Glutamatergic neuron (in vitro differentiated cells): Measurements from ENCODE around the gene TTC27. TPM values are rescaled to one million over a fixed set of nuclear protein-coding genes. Genes with fewer than 3 reads are reported as not detected.

Experiments
- DNase-seq: peaks from one replicate; pipeline ENCODE4 v3.0.0; 2022
- H3K27ac Mint-ChIP-seq: one replicate; pipeline ENCODE4 v1.8.0; 2020; ENCODE audit warnings: mild to moderate bottlenecking, mixed read lengths, inconsistent platforms; ENCODE audit not compliant: unreplicated experiment
- H3K27me3 Mint-ChIP-seq: one replicate; pipeline ENCODE4 v1.8.0; 2020; ENCODE audit warnings: mild to moderate bottlenecking, moderate library complexity, mixed read lengths, inconsistent platforms; ENCODE audit not compliant: unreplicated experiment
- H3K36me3 Mint-ChIP-seq: one replicate; pipeline ENCODE4 v1.8.0; 2020; ENCODE audit warnings: mild to moderate bottlenecking, mixed read lengths, inconsistent platforms; ENCODE audit not compliant: unreplicated experiment
- H3K4me1 Mint-ChIP-seq: one replicate; pipeline ENCODE4 v1.8.0; 2020; ENCODE audit warnings: mild to moderate bottlenecking, low read depth, mixed read lengths, inconsistent platforms; ENCODE audit not compliant: unreplicated experiment
- H3K4me3 Mint-ChIP-seq: one replicate; pipeline ENCODE4 v1.8.0; 2020; ENCODE audit warnings: mild to moderate bottlenecking, mixed read lengths, inconsistent platforms; ENCODE audit not compliant: unreplicated experiment
- H3K9me3 Mint-ChIP-seq: one replicate; pipeline ENCODE4 v1.8.0; 2020; ENCODE audit warnings: mild to moderate bottlenecking, moderate library complexity, mixed read lengths, inconsistent platforms; ENCODE audit not compliant: unreplicated experiment
- total RNA-seq: library from RNA; stranded (reverse); fragmentation: NEBNext Ultra II Directional; extraction: Animal tissue kit (Norgen Biotek cat#: 25700); gene quantifications from one replicate; pipeline ENCODE4 v1.2.1, GENCODE V29; 2021; ENCODE audit not compliant: unreplicated experiment
- TF ChIP-seq, protein P1 (sequence below): fragments of 200-600 bp; sonication (generic); IDR thresholded peaks from one replicate; pipeline ENCODE4 v1.5.0; 2021; ENCODE audit not compliant: partially characterized antibody, unreplicated experiment

TTC27 gene
- total RNA-seq, 1 donor from 2014 or later, result 8.3 TPM

DNA sequence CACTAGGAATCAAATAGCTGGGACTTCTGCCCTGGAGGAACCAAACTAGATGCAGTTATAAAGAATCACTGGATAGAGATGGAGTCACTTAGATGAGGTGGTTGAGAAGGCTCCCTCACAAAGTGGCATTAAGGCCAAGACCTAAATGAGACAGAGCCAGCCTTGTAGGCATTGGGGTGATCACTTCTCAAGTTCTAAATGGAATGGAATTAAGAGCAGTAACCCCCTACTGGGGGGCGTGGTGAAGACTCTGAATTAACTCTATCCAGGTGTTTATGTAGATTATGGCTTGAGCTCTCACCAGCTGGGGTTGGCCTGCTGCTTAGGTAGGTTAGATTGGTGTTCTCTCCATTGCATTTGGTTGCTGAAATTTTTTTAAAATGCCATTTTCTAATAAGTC lies 71.3 kb downstream of the TTC27 start:
- H3K4me3 Mint-ChIP-seq, result no peak overlapping the region
- H3K27ac Mint-ChIP-seq, result no peak overlapping the region
- H3K27me3 Mint-ChIP-seq, result no peaks in the 10 kb centered on the region
- no peaks in the 10 kb centered on the region for H3K9me3 Mint-ChIP-seq
- TF ChIP-seq, protein P1, sequence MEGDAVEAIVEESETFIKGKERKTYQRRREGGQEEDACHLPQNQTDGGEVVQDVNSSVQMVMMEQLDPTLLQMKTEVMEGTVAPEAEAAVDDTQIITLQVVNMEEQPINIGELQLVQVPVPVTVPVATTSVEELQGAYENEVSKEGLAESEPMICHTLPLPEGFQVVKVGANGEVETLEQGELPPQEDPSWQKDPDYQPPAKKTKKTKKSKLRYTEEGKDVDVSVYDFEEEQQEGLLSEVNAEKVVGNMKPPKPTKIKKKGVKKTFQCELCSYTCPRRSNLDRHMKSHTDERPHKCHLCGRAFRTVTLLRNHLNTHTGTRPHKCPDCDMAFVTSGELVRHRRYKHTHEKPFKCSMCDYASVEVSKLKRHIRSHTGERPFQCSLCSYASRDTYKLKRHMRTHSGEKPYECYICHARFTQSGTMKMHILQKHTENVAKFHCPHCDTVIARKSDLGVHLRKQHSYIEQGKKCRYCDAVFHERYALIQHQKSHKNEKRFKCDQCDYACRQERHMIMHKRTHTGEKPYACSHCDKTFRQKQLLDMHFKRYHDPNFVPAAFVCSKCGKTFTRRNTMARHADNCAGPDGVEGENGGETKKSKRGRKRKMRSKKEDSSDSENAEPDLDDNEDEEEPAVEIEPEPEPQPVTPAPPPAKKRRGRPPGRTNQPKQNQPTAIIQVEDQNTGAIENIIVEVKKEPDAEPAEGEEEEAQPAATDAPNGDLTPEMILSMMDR, result no peak
- H3K4me1 Mint-ChIP-seq, result no peaks in the 10 kb centered on the region
- H3K36me3 Mint-ChIP-seq, result no peaks in the 10 kb centered on the region
- no peak for DNase-seq

DNA sequence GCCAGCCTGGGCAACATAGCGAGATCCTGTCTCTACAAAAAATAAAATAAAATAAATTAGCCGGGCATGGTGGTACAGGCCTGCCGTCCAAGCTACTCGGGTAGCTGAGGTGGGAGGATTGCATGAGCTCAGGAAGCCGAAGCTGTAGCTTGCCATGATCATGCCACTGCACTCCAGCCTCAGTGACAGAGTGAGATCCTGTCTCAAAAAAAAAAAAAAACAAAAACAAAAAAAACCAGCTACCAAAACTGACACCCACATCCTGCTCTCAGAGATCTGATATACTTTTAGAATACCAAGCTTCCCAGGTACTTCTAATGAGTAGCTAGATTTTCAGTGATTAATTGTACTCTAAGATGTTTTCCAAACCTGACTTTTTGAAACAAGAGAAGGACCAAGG lies 74.0 kb downstream of the TTC27 start:
- H3K4me3 Mint-ChIP-seq, result no peak overlapping the region
- TF ChIP-seq, protein P1, result no peak
- no peaks in the 10 kb centered on the region for H3K36me3 Mint-ChIP-seq
- DNase-seq, result no peak
- no peaks in the 10 kb centered on the region for H3K4me1 Mint-ChIP-seq
- H3K27ac Mint-ChIP-seq, result no peak overlapping the region
- no peaks in the 10 kb centered on the region for H3K27me3 Mint-ChIP-seq
- no peaks in the 10 kb centered on the region for H3K9me3 Mint-ChIP-seq

DNA sequence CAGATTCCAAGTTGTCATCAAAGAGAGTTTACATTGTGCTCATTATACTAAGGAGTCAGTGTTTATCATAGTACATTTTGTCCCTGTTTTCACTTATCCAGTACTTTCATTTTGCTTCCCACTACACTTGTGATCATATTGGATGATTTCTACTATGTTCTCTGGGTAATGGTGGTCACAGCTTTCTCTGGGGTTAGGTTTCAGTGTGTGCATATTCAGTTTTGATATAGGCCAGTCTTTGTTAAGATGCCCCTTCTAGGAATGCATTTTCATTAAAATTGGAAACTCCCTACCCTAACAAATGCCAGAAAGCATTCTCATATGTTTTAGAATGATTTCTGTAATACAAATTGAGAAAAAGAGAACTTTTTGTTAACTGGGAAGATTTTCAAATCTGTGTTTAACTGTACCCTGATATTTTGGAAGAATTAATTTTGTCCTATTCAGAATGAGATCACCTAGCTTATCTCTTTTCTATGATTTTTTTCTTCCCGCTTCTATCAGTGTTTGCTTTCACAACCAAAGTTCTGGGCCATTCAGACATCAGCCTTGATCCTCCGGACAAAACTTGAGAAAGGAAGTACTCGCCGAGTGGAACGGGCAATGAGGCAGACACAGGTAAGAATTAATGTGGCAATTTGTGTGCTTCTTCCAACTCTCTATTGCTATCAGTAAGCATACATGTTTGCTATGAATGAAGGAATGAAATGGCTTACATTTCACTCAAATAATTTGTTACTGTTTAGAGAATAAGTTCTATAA lies 74.6 kb downstream of the TTC27 start:
- Mint-ChIP-seq H3K9me3 (no peaks in the 10 kb centered on the region), H3K4me3 (no peak overlapping the region), H3K4me1 (no peaks in the 10 kb centered on the region), H3K27me3 (no peaks in the 10 kb centered on the region), H3K27ac (no peak overlapping the region), H3K36me3 (no peaks in the 10 kb centered on the region)
- DNase-seq, result no peak
- TF ChIP-seq, protein P1, result no peak

DNA sequence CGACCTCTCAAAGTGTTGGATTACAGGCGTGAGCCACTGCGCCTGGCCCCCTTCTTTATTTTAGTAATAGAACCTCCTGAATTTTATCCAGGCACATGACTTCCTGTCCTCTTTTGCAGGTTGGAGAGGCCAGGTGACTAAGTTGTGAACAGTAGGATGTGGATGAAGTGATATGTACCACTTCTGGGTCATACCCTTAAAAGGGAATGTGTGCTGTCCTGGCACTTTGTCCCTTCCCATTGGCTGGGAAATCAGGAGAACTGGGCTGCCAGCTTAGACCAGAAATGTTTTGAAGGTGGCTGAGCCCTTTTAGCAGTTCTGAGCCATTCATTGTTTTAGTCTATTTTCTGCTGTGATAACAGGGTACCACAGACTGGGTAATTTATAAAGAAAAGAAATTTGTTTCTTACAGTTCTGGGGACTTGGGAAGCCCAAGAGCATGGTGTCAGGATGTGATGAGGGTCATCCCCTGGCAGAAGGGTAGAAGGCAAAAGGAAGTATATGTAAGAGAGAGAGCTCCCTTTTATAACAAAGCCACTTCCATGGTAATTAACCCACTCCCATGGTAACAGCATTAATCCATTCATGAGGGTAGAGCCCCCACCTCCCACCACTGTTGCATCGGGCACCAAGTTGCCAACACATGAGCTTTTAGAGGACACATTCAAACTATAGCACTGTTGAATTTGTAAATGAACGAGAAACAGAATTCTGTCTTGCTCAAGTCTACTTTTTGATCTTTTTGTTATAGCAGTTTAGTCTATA lies 79.1 kb downstream of the TTC27 start:
- TF ChIP-seq, protein P1, result no peak
- no peak overlapping the region for H3K4me3 Mint-ChIP-seq

DNA sequence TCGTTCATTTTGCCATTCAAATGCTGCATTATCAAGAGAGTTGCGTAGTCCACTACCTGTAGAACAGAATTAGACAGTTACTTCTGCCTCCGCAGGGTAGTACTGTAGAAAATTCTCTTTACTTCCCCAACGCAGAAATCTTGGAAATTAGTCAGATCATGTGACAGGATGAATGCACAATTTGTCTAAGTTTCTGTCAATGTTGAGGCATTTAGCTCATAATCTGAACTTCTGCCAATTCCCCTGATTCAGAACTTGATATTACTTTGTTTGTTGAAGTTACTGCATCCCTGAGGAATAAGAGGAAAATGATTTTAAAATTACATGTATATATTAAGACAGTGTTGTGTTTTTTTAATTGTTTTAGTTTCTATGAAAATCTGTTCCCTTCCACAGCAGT lies 83.4 kb downstream of the TTC27 start:
- TF ChIP-seq, protein P1, result no peak
- H3K4me1 Mint-ChIP-seq, result peaks cover 1% of the 10 kb centered on the region
- H3K9me3 Mint-ChIP-seq, result no peaks in the 10 kb centered on the region
- H3K36me3 Mint-ChIP-seq, result no peaks in the 10 kb centered on the region
- no peak overlapping the region for H3K27ac Mint-ChIP-seq
- H3K4me3 Mint-ChIP-seq, result no peak overlapping the region
- DNase-seq, result no peak
- H3K27me3 Mint-ChIP-seq, result no peaks in the 10 kb centered on the region

More for the DNA sequence above, 79.1 kb downstream of the TTC27 start:
- no peaks in the 10 kb centered on the region for H3K4me1 Mint-ChIP-seq
- no peaks in the 10 kb centered on the region for H3K27me3 Mint-ChIP-seq
- H3K36me3 Mint-ChIP-seq, result no peaks in the 10 kb centered on the region
- H3K27ac Mint-ChIP-seq, result no peak overlapping the region
- no peak for DNase-seq
- no peaks in the 10 kb centered on the region for H3K9me3 Mint-ChIP-seq
